Stromal cell of bone marrow (primary cell): ENCODE results near the gene HTR5A.

Experiments
- DNase-seq: peaks from one replicate; pipeline ENCODE4 v3.0.0-alpha.2; 2012; ENCODE audit warnings: low read depth

The HTR5A gene

GRCh38 chr7:155090684-155091083 lies 20.6 kb downstream of the HTR5A start:
- DNase-seq, result no peak

- no peak for DNase-seq
Observed at GRCh38 chr7:155093596-155093995, 23.5 kb downstream of the HTR5A start.

- DNase-seq, result no peak
Observed at GRCh38 chr7:155094636-155095135, 24.6 kb downstream of the HTR5A start.

GRCh38 chr7:155097338-155097737 lies 27.2 kb downstream of the HTR5A start:
- no peak for DNase-seq

- DNase-seq, result no peak
Observed at GRCh38 chr7:155103839-155104238, 33.7 kb downstream of the HTR5A start.

- DNase-seq, result no peak
Observed at GRCh38 chr7:155104913-155105312, 34.8 kb downstream of the HTR5A start.

- DNase-seq, result no peak
Observed at GRCh38 chr7:155106356-155106755, 36.2 kb downstream of the HTR5A start.

- no peak for DNase-seq
Observed at GRCh38 chr7:155107126-155107525, 37.0 kb downstream of the HTR5A start.

GRCh38 chr7:155108144-155108901 lies 38.2 kb downstream of the HTR5A start:
- DNase-seq, result no peak

- no peak for DNase-seq
Observed at GRCh38 chr7:155109121-155109520, 39.0 kb downstream of the HTR5A start.

- no peak for DNase-seq
Observed at GRCh38 chr7:155115288-155115687, 45.2 kb downstream of the HTR5A start.

- DNase-seq, result no peak
Observed at GRCh38 chr7:155119801-155120382, 49.8 kb downstream of the HTR5A start.

GRCh38 chr7:155120460-155120859 lies 50.3 kb downstream of the HTR5A start:
- DNase-seq, result no peak

GRCh38 chr7:155122831-155123230 lies 52.7 kb downstream of the HTR5A start:
- DNase-seq, result no peak

- no peak for DNase-seq
Observed at GRCh38 chr7:155123413-155123812, 53.3 kb downstream of the HTR5A start.

GRCh38 chr7:155124706-155125105 lies 54.6 kb downstream of the HTR5A start:
- no peak for DNase-seq

- no peak for DNase-seq
Observed at GRCh38 chr7:155129186-155129585, 59.1 kb downstream of the HTR5A start.

- DNase-seq, result no peak
Observed at GRCh38 chr7:155129789-155130188, 59.7 kb downstream of the HTR5A start.

GRCh38 chr7:155130493-155130892 lies 60.4 kb downstream of the HTR5A start:
- no peak for DNase-seq

- DNase-seq, result no peak
Observed at GRCh38 chr7:155131090-155131489, 61.0 kb downstream of the HTR5A start.

GRCh38 chr7:155132431-155132830 lies 62.3 kb downstream of the HTR5A start:
- no peak for DNase-seq

- DNase-seq, result no peak
Observed at GRCh38 chr7:155136619-155137243, 66.6 kb downstream of the HTR5A start.
